ENCODE results near the gene LLGL1.

- TF ChIP-seq CTCF (IDR thresholded peaks at IDR 0.05) (no peak), POLR2A (IDR thresholded peaks at IDR 0.05) (no peak)
Measured at GRCh38 chr17:18203308-18203707, 22.1 kb upstream of the LLGL1 start.
